Breast epithelium (tissue), 3 donors: ENCODE results near the gene TRPC4AP.

Source experiments
- CTCF ChIP-seq, 3 donors: fragments of 450-650 bp; IDR thresholded peaks; one replicate each; pipeline ENCODE4 v1.5.1; 2016 to 2017; ENCODE audit warnings: antibody characterized with exemption in 3 of 3, mild to moderate bottlenecking in 3 of 3, moderate library complexity in 3 of 3
- POLR2A ChIP-seq: fragments of 450-650 bp; IDR thresholded peaks from one replicate; pipeline ENCODE4 v1.6.1; 2016; ENCODE audit warnings: antibody characterized with exemption, mild to moderate bottlenecking, moderate library complexity
- POLR2AphosphoS5 ChIP-seq, 3 donors: sonication (generic); formaldehyde crosslinking; IDR thresholded peaks; one replicate each; pipeline ENCODE4 v1.6.1; 2017; ENCODE audit warnings: antibody characterized with exemption in 3 of 3

GRCh38 chr20:35088231-35089145 lies 4.1 kb downstream of the TRPC4AP start:
- no peak for TF ChIP-seq POLR2A
- no peak for TF ChIP-seq CTCF (IDR thresholded peaks at IDR 0.05)
- no peak for TF ChIP-seq POLR2AphosphoS5 (IDR thresholded peaks at IDR 0.05)
